NCI-H69 (cell line): ENCODE measurements around the gene USP16.
"Not testable (repeated sequence)": the region's sequence is repeated elsewhere in the genome, so short reads cannot be mapped to it uniquely, and the experiment has no call there.

ENCODE experiments used
- DNase-seq: peaks from one replicate; lab custom pipeline; 2025; lab: John Stamatoyannopoulos, UW

The USP16 gene

DNA sequence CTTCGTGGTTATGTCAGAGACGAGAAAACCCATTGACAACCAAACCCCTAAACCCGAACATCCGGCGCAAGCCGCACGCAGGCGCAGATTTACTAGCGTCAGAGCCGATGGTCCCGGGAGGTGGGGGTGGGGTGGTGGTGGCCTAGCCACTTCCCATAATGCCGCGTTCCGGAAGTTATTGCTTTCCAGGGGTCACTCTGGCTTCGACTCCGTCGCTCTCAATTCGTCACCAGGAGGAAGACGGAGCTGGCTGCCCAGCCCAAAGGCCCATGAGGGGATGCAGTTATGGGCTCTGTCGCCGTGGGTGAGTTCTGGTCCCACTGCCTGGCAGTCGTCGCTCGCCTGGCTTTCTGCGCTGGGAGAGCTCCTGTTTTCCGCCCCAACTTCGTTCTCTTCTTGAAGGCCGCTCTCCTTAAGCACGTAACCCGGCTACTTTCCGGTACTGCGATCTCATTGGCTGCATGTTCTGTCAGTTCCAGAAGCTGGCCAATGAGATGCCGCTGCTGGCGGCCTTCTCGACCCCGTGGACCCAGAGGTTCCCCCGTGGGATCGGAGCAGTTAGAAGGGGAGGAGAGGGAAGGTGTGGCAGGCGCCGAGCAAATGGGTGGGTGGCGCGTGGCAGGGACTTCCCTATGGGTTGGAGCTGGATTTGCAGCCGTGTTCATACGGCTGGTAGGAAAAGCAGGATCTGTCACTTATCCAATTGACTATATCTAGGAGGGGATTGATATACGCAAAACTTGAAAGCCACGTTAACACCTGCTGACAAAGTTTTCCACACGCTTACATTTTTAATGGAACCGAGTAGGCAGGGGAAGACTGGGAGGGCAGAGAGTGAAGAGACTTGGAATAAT is at the start of gene USP16:
Gene USP16 (plus strand): TSS at position 195 of the 854 bp plus-strand sequence. CDS start 3,246 bp downstream, outside the sequence.
- peak; percentile 99 for DNase-seq

DNA sequence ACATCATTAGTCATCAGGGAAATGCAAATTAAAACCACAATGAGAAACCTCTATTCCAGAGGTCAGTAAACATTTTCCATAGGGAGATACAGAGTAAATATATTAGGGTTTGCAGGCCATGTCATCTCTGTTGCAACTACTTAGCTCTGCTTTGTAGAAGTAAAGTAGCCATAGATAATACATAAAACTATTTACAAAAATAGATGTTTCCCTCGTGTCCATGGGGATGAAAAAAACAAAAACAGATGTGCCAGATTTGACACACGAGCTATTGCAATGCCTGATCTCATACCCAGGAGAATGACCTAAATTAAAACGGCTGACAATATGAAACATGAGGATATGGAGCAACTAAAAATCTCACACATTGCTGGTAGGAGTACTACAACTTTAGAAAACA is 49.1 kb upstream of the USP16 start:
- no peak for DNase-seq

DNA sequence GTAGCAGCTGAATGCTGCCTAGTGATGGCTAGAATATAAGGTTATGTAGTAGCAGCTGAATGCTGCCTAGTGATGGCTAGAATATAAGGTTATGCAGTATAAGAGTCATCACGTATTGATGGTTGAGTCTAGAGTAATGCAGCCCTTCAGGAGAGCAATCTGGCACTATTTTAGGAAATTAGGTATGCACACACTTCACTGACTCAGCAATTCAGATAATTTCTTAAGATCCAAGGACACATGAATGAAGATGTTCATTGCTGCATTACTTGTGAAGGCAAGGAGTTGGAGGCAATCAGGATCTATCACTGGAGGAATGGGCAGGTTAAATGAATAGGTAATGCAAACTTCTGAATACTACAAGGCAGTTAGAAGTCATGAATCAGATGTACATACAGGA is 45.4 kb upstream of the USP16 start:
- no peak for DNase-seq

DNA sequence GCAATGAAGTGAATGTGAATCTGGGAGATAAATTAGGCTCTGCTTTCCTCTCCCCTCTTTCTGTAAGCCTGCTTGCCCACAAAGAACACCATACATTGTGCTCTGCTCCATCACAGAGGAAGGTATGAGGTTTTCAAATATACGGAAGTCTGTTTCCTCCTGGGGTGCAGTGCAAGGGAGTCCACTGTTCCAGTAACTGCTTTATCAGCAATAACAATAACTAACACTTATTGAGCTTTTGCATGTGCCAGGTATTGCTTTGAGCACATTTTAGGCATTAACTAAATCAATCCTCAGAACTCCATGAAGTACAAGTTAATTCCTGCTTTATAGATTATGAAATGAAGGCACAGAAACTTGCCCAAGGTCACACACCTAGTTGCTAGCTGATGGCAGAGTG is 41.8 kb upstream of the USP16 start:
- DNase-seq = no peak

DNA sequence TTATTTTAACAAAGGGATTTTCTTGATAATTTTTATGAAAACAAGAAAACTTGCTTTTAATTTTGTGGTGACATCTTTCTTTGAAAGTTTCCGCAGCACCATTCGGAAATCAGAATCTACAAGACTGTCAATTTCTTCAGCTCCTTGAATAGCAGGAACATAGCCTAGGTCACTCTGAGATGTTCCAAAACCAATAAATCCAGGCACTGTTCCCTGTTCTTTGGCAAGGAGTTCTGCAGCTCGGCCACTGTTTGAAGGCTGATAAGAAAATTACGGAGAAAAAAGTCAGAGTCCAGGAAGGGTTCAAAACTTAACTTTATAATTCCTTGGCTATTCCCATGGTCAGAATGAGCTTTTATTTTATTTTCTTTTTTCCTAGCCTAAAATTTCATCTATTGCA is 37.8 kb upstream of the USP16 start:
- no peak for DNase-seq

DNA sequence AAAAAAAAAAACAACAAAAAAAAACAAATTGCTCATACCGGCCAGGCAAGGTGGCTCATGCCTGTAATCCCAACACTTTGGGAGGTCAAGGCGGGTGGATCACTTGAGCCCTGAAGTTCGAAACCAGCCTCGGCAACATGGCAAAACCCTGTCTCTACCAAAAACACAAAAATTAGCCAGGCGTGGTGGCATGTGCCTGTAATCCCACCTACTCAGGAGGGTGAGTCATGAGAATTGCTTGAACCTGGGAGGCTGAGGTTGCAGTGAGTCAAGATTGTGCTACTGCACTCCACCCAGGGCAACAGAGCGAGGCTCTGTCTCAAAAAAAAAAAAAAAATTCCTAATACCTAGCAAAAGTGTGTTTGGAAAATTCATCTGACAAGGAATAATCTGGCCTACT is 36.3 kb upstream of the USP16 start:
- DNase-seq = not testable (repeated sequence)

DNA sequence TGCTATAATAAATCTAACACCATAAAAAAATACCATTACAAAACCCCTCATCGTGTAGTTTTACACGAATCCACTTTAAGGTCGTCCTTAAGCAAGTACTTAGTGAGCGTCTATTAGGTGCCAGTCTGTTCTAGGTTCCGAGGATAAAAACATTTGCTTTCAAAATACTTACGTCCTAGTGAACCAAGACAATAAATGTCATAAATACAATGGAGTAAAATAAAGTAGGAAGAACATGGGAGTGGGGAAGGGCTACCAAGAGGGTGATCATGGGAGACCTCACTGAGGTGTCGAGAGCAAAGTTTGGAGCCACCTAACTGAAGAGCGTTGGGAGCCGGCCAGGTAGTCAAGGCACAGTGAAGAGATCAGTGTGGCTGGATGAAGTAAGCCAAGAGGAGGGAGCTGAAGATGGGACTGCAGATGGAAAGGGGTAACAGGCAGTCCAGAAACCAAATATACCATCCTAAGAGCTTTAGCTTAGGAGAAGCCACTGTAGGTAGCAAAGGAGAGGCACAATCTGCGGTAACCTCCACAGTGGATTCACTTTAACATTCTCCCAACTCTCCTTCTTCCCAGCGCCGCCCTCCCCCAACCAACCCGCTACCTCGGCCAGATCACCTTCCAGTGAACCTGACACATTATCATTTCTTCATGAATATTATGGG is 32.5 kb upstream of the USP16 start:
- peak; percentile 38 for DNase-seq

DNA sequence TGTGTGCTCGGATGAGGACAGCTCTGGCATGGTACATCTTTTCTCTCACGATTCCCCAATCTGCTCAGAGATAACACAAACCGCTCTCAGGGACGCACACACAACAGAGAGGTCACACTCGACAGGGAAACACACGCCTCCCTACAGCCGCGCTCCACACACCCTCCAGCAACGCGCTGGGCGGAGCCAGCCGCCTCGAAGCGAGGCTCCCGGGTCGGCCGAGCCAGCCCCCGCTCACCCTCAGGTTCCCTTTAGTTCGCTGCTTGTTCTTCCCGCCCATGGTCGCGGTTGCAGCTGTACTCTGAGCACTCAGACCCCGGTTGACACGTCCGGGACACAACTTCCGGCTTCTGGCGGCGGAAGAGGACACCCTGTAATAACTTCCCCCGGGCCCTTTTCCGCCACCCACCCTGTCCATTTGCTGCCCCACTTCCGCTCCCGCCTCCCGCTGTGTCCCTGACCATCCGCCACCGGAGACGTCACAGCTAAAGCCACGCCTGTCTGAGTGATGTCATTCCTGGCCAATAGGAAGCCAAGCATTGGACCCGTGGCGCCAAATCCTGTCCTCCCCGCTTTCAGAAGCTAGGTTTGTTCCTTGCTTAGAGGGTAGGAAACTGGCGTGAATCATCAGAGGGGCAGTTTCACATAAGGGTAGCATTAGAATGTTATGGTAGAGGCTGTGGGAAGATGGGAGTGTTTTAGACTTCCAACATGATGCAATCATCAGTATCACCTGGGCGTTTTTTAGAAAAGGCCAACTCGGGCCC is 31.8 kb upstream of the USP16 start, which contains the start of gene LTN1:
Gene LTN1 (minus strand): TSS at position 352 of the 767 bp plus-strand sequence. CDS start 72 bp downstream, at position 280.
- DNase-seq = peak; percentile 99

DNA sequence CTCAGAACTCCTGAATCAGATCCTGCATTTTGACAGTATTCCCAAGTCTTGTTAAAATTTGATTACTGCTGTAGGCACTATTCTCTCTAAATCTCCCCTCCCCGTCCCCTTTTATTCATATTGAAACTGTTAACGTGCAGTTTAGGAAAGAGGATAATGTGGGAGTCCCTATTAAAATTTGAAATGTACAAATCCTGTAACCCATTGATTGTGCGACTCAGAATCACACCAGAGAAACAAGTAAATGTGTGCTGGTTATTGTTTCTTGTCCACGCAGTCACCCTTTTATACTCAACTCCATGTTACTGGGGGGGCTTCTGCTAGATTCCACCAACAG is 31.2 kb upstream of the USP16 start:
- no peak for DNase-seq

DNA sequence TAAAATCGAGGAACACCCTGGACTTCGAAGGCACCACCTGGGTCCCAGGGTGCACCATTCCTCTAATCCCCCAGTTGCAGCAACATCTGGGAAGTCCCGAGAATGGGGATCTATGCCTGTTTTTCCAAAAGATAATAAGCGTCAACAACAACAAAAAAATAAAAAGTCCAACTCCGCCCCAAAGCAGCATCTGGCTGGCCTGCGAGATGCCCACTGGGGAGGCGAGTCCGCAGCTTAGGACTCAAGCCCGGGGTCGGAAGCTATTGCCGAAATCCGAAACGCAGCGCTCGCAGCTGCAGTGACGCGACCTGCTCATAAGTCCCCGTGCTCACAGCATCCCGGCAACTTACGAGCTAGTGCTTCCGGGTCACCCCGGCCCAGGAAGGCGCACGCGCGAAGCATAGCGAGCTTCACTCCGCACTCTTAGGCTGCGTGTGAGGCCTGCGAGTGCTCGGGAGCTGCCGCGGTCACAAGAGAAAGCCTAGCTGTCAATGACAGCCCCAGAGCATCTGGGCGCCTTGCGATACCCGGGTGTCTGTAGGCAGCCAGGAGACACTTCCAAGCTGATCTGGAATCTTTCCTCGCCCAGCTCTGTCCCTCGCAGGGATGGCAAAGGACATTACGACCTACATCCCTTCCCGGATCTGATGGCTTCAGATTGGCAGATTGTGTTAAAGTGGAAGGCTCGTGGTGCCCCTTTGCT is 21.9 kb upstream of the USP16 start:
- DNase-seq = peak; percentile 99

DNA sequence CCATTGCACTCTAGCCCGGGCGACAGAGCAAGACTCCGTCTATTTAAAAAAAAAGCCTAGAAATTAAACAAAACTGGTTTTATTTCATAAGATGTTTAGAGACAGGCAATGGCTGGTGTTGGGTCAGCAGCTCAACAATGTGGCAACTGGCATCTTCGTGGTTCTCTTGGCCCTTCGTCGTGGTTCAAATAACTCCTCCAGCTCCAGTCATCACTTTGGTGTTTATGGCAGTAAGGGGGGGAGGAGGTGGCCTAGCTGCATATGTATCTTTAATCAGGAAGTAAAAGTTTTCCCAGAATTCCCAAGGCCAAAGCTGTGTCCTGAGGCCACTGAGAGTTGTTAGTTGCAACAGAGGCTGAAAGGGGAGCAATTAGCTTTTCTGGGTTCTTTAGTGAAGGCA is 18.8 kb upstream of the USP16 start:
- no peak for DNase-seq

DNA sequence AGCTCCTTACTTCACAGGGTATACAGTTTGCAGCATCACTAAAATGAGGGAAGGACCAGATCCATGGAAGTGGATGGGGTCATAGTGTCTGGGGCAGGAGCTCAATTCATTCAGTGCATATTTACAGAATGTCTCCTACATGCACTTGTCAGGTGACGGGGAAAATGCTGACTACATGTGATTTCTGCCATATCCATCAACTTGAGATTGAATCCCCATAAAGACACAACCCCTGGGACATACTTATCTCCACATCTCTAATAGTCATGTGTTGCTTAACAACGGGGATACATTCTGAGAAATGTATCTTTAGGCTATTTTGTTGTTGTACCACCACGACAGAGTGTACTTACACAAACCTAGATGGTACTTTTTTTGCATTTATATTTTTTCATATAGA is 17.3 kb upstream of the USP16 start:
- no peak for DNase-seq

DNA sequence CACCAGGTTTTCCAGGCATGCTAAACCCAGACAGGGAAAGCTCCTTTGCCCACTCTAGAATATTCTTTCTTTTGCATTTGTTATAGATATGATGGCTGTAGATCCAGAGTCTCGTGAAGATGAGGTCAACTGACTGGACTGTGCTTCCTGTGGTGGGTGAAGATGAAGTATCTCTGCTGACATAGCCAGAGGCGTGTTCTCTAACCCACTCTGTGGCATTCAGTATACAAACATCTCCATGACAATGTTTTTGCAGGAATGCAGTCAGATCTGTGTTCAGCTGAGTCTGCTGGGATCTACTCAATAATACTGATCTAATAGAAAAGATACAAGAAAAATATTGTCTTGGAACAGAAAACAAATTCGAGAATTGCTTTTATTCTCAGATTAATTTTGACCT is 16.7 kb upstream of the USP16 start:
- no peak for DNase-seq

DNA sequence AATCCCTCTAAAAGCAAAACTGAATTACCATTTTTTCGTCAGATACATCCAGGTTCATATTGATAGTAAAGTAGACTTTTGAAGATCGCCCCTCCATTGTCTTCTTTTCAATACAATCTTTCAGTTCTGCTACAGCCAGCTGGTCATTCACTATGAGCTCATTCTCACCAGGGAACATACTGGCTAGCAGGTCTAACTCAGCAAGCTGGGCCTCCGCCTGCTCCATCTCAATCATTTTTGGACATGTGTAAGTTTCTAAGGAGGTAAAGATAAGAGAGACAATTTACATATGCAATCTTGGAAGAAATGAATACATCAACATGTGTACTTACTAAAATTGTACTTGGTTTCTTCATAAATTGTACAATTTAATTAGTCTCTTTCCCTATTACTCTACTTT is 16.1 kb upstream of the USP16 start:
- no peak for DNase-seq

DNA sequence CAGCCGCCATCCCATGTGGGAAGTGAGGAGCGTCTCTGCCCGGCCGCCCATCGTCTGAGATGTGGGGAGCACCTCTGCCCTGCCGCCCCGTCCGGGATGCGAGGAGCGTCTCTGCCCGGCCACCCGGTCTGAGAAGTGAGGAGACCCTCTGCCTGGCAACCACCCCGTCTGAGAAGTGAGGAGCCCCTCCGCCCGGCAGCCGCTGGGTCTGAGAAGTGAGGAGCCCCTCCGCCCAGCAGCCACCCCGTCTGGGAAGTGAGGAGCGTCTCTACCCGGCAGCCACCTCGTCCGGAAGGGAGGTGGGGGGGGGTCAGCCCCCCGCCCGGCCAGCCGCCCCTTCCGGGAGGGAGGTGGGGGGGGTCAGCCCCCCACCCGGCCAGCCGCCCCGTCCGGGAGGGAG is 13.2 kb upstream of the USP16 start:
- not testable (repeated sequence) for DNase-seq

DNA sequence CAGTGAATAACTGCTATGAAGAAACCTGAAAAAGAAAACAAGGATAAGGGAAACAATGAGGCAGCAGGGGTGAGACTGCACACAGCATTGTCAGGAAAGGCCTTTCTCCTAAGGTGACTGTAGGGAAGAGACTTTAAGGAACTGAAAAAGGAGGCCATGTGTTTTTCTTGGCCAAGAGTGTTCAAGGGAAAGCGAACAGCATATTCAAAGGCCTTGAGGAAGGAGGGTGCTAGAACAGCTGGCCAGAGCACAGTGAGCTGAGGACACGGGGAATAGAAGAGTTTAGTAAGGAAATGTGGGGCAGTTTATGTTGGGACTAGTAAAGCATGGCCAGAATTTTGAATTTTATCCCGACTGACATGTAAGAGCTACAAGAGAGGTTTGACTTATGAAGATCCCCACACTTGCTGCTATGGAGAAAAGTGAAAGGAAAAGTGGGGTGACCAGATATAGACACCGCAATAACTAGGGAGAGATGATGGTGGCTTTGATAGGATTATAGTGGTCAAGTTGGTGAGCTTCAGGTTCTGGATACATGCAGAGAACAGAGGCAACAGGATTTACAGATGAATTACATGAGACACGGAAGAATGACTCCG is 6.7 kb upstream of the USP16 start:
- no peak for DNase-seq

DNA sequence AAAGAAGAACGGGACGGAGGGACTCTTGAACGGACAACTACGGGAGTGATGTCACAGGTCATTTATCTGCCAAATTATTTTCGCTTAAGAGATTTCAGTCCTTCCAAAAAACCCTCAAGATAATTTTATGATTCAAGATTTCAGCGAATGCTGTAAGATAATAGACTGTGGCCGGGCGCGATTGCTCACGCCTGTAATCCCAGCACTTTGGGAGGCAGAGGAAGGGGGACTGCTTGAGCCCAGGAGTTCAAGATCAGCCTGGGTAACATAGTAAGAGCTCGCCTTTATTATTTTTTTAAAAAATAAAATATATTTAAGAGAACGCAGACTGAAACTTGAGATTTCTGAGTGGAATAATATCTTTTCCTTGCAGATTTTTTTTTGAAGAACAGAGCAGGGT is 5.9 kb upstream of the USP16 start:
- DNase-seq = peak; percentile 57

DNA sequence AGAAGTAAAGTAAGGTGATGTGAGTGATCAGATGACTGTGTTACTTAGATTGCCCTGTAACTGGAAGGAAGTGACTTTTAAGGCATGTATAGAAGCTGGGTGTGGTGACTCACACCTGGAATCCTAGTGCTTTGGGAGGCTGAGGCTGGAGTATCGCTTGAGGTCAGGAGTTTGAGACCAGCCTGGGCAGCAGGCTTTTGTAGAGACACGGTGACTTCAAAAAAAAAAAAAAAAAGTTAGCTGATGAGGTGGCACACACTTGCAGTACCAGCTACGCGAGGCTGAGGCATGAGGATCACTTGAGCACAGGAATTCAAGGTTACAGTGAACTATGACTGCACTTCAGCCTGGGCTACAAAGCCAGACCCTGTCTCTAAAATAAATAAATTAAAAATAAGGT is 2.3 kb upstream of the USP16 start:
- DNase-seq = no peak

DNA sequence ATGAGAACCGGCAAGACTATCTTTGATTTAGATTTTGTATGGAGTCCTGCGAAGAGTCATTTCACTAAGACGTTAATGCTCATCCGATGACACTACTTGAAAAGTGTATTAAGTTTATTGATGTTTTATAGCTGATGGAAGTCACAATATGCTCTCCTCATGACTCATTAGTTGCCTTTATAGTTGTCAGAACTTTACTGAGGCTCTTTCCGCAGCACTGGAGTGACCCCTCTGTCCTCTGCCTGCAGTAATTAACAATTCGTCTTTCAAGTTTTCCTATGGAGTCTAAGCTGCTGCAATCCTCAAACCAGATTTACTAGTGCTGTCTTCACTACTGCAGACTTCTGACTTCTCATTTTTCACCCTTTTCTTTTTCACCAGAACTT is 853 bp downstream of the USP16 start:
- DNase-seq = peak; percentile 24

DNA sequence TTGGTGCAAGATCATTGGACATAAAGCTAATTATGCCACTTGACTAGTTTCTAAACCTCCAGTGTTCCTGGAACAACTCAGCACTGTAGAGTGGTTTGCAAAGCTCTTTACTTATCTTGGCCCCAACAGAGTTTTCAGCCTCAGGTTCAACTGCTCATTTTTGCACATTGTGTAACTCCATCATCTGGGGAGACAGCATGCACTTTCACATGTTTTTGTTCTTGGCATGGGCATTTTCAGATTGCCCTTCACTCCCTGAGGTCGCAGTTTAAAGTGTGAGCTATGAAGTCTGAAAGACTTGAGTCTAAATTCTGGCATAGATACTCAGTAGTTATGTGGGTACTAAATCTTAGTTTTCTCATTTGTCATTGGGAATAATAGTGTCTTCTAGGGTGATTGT is 5.1 kb downstream of the USP16 start:
- DNase-seq = no peak

DNA sequence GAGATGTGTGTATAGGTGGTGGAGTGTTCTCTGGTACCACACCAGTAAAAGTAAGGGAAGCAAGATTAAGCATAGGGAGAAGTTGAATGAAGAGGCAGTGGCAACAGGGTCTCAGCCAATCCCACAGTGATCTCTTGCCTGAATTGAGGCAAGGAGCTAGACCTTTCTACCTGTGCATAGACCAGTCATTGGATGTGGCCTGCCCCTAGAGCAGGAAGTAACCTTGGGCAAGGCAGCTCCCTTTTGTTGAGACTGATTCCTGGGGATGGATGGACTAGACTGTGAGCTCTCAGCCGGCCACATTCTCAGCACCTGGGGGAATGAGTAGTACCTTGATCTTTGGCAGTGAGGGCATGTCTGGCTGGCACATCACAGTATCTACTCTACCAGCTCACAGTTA is 6.4 kb downstream of the USP16 start:
- no peak for DNase-seq

DNA sequence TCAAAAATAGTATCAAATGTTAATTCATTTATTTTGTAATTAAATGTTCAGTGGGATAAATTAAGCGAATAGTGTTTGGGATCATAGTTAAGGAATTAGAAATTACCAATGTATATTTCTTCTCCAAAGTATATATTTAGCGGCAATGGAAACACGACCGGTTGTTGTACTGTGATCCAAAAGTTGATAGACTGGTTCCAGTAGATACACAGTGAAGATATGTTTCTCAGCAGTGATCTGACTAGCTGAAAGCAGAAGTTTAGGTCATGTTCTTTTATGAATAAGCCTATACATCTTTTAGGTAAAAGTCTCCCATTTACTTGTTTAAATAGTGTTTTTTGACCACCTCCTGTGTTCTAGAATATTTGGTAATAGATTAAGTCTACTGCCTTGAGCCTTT is 8.8 kb downstream of the USP16 start:
- DNase-seq = no peak
